HepG2 (cell line): Measurements from ENCODE around the gene RASSF4. TPM values are rescaled to one million over a fixed set of nuclear protein-coding genes. Genes with fewer than 3 reads are reported as not detected.
A peak's percentile ranks its signal among the peaks of the same experiment; 100 is the strongest.

Source experiments
- CEBPB ChIP-seq: IDR thresholded peaks from 2 replicates; pipeline ENCODE4 v1.6.1; 2011; ENCODE audit warnings: low read depth, low read length, improper control_type of control experiment, borderline replicate concordance
- CEBPG ChIP-seq: IDR thresholded peaks from 2 replicates; pipeline ENCODE4 v1.6.1; 2016
- CREM ChIP-seq, 2 experiments: sonication (generic) in 1 of 2; formaldehyde crosslinking in 1 of 2; IDR thresholded peaks; 2 replicates each; pipeline versions ENCODE4 v1.4.0 to v1.6.1; 2016 to 2020; ENCODE audit warnings: antibody characterized with exemption in 1 of 2, mild to moderate bottlenecking in 1 of 2, missing genetic modification reagents in 1 of 2
- FOXC1 ChIP-seq: sonication (generic); formaldehyde crosslinking; IDR thresholded peaks from 2 replicates; pipeline ENCODE4 v1.8.0; 2022; ENCODE audit warnings: mild to moderate bottlenecking, missing genetic modification reagents, borderline replicate concordance
- MAF1 ChIP-seq: sonication (generic); formaldehyde crosslinking; IDR thresholded peaks from 2 replicates; pipeline ENCODE4 v1.5.0; 2020; ENCODE audit warnings: missing genetic modification reagents, borderline replicate concordance
- MTA1 ChIP-seq: sonication (generic); formaldehyde crosslinking; IDR thresholded peaks from 2 replicates; pipeline ENCODE4 v1.4.0; 2020; ENCODE audit warnings: missing genetic modification reagents, mild to moderate bottlenecking, borderline replicate concordance
- NFE2L2 ChIP-seq: fragments of 150-350 bp; IDR thresholded peaks from 2 replicates; pipeline ENCODE4 v1.6.1; 2014; ENCODE audit warnings: low read length
- NR3C1 ChIP-seq: sonication (generic); formaldehyde crosslinking; IDR thresholded peaks from 2 replicates; pipeline ENCODE4 v1.4.0; 2020; ENCODE audit warnings: missing genetic modification reagents
- PAWR ChIP-seq: sonication (generic); formaldehyde crosslinking; IDR thresholded peaks from 2 replicates; pipeline ENCODE4 v1.4.0; 2020; ENCODE audit warnings: missing genetic modification reagents, mild to moderate bottlenecking, borderline replicate concordance
- PHF8 ChIP-seq: sonication (generic); formaldehyde crosslinking; IDR thresholded peaks from 2 replicates; pipeline ENCODE4 v1.5.0; 2020; ENCODE audit warnings: missing genetic modification reagents
- RFX5 ChIP-seq: IDR thresholded peaks from 2 replicates; pipeline ENCODE4 v1.6.1; 2011; ENCODE audit warnings: low read depth, low read length, improper control_type of control experiment
- SOX6 ChIP-seq, 2 experiments: fragments of 450-650 bp in 1 of 2; sonication (generic) in 1 of 2; formaldehyde crosslinking in 1 of 2; IDR thresholded peaks; 2 replicates each; pipeline versions ENCODE4 v1.4.0 to v1.6.1; 2017 to 2020; ENCODE audit warnings: antibody characterized with exemption in 1 of 2, mild to moderate bottlenecking in 1 of 2, missing genetic modification reagents in 1 of 2
- SRSF9 ChIP-seq: fragments of 200-400 bp; formaldehyde crosslinking; IDR thresholded peaks from 2 replicates; pipeline ENCODE4 v1.6.1; 2018; ENCODE audit warnings: borderline replicate concordance, mild to moderate bottlenecking, low read depth, low read length; ENCODE audit not compliant: insufficient read depth, poor library complexity, severe bottlenecking
- TCF12 ChIP-seq, 2 experiments: fragments of 450-650 bp in 1 of 2; sonication (generic) in 1 of 2; formaldehyde crosslinking in 1 of 2; IDR thresholded peaks; 2 replicates each; pipeline versions ENCODE4 v1.6.1 to v1.8.0; 2017 to 2022; ENCODE audit warnings: antibody characterized with exemption in 1 of 2, mild to moderate bottlenecking in 1 of 2, missing genetic modification reagents in 1 of 2, moderate library complexity in 1 of 2
- ZBTB4 ChIP-seq: sonication (generic); formaldehyde crosslinking; IDR thresholded peaks from 2 replicates; pipeline ENCODE4 v1.4.0; 2020; ENCODE audit warnings: missing genetic modification reagents, mild to moderate bottlenecking, borderline replicate concordance
- ZBTB49 ChIP-seq: sonication (generic); formaldehyde crosslinking; IDR thresholded peaks from 2 replicates; pipeline ENCODE4 v1.4.0; 2020; ENCODE audit warnings: missing genetic modification reagents, borderline replicate concordance
- ZFAT ChIP-seq: sonication (generic); formaldehyde crosslinking; conservative IDR thresholded peaks from 2 replicates; pipeline ENCODE4 v1.8.1; 2023; ENCODE audit warnings: missing genetic modification reagents, inconsistent platforms
- ZNF124 ChIP-seq: sonication (generic); formaldehyde crosslinking; IDR thresholded peaks from 2 replicates; pipeline ENCODE4 v1.4.0; 2020; ENCODE audit warnings: missing genetic modification reagents
- ZNF264 ChIP-seq: sonication (generic); formaldehyde crosslinking; IDR thresholded peaks from 2 replicates; pipeline ENCODE4 v1.4.0; 2020; ENCODE audit warnings: missing genetic modification reagents
- ZNF292 ChIP-seq: sonication (generic); formaldehyde crosslinking; IDR thresholded peaks from 2 replicates; pipeline ENCODE4 v1.8.1; 2022; ENCODE audit warnings: mild to moderate bottlenecking, low read depth, missing genetic modification reagents, borderline replicate concordance
- ZNF563 ChIP-seq: sonication (generic); formaldehyde crosslinking; IDR thresholded peaks from 2 replicates; pipeline ENCODE4 v1.8.0; 2022; ENCODE audit warnings: mild to moderate bottlenecking, moderate library complexity, missing genetic modification reagents
- ZNF615 ChIP-seq: sonication (generic); formaldehyde crosslinking; IDR thresholded peaks from 2 replicates; pipeline ENCODE4 v1.5.0; 2020; ENCODE audit warnings: mild to moderate bottlenecking, missing genetic modification reagents, borderline replicate concordance
- ZNF670 ChIP-seq: sonication (generic); formaldehyde crosslinking; IDR thresholded peaks from 2 replicates; pipeline ENCODE4 v1.8.0; 2022; ENCODE audit warnings: mild to moderate bottlenecking, missing genetic modification reagents, borderline replicate concordance
- polyA plus RNA-seq, 8 experiments: library from polyadenylated mRNA; depleted of rRNA in 3 of 8; stranded (reverse) in 7 of 8; unstranded in 1 of 8; fragments of >200 nt; fragmentation: Illumina TruSeq in 4 of 8; extraction: Trizol in 4 of 8; gene quantifications; 2 replicates each; pipeline versions ENCODE4 v1.2.1 to v1.2.3, GENCODE V29; 2011 to 2016; ENCODE audit warnings: low read depth in 4 of 8, missing spikeins in 1 of 8, mixed read lengths in 1 of 8; ENCODE audit not compliant: insufficient read depth in 1 of 8
- total RNA-seq, 5 experiments: library from RNA; depleted of rRNA; stranded (reverse); fragments of >200 nt; fragmentation: Illumina TruSeq; extraction: Trizol; gene quantifications; 2 replicates each; pipeline ENCODE4 v1.2.3, GENCODE V29; 2016; ENCODE audit warnings: low read depth in 1 of 5
- TF ChIP-seq, protein P1 (sequence below): sonication (generic); formaldehyde crosslinking; conservative IDR thresholded peaks from 2 replicates; pipeline ENCODE4 v1.5.0; 2020; ENCODE audit warnings: missing genetic modification reagents

RASSF4 gene
- total and polyA plus RNA-seq, 2 of the 13 experiments (the other 11 are each of a cell fraction or from before 2014, with no cell fraction given) = 34.0 to 51.7 TPM

- TF ChIP-seq SRSF9 (no peak), SOX6 (IDR thresholded peaks at IDR 0.05) (no peak), SOX6 (CRISPR knock-in tag; IDR thresholded peaks at IDR 0.05) (peak; percentile 53), ZNF264 (no peak), PAWR (CRISPR knock-in tag) (no peak), CEBPB (peak; percentile 69; the same call in 1 of the 2 replicates), ZNF670 (CRISPR knock-in tag) (no peak), ZNF292 (no peak), TCF12 (IDR thresholded peaks at IDR 0.05) (no peak), TCF12 (CRISPR knock-in tag; IDR thresholded peaks at IDR 0.05) (no peak), PHF8 (CRISPR knock-in tag) (no peak), CEBPG (peak; percentile 62), MAF1 (CRISPR knock-in tag) (no peak), ZBTB4 (no peak), NR3C1 (no peak), ZNF615 (CRISPR knock-in tag) (no peak), ZBTB49 (CRISPR knock-in tag) (no peak), MTA1 (peak; percentile 25; the same call in 1 of the 2 replicates), NFE2L2 (no peak), FOXC1 (no peak), CREM (IDR thresholded peaks at IDR 0.05) (no peak), CREM (CRISPR knock-in tag; IDR thresholded peaks at IDR 0.05) (no peak), RFX5 (no peak), ZNF124 (CRISPR knock-in tag) (no peak), ZNF563 (CRISPR knock-in tag) (no peak), ZFAT (no peak)
- TF ChIP-seq, protein P1, sequence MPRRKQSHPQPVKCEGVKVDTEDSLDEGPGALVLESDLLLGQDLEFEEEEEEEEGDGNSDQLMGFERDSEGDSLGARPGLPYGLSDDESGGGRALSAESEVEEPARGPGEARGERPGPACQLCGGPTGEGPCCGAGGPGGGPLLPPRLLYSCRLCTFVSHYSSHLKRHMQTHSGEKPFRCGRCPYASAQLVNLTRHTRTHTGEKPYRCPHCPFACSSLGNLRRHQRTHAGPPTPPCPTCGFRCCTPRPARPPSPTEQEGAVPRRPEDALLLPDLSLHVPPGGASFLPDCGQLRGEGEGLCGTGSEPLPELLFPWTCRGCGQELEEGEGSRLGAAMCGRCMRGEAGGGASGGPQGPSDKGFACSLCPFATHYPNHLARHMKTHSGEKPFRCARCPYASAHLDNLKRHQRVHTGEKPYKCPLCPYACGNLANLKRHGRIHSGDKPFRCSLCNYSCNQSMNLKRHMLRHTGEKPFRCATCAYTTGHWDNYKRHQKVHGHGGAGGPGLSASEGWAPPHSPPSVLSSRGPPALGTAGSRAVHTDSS (CRISPR knock-in tag) = no peak
Observed at GRCh38 chr10:44927352-44927751, 32.2 kb upstream of the RASSF4 start (continued).
